ENCODE measurements around the gene FOXP2. TPM values are rescaled to one million over a fixed set of nuclear protein-coding genes. Genes with fewer than 3 reads are reported as not detected.
"Not testable (repeated sequence)": the region's sequence is repeated elsewhere in the genome, so short reads cannot be mapped to it uniquely, and the experiment has no call there.

Gene FOXP2
- total RNA-seq (2014; rRNA removed; shearing (Covaris generic); ENCODE audit: low replicate concordance): not detected in 2 replicates

DNA sequence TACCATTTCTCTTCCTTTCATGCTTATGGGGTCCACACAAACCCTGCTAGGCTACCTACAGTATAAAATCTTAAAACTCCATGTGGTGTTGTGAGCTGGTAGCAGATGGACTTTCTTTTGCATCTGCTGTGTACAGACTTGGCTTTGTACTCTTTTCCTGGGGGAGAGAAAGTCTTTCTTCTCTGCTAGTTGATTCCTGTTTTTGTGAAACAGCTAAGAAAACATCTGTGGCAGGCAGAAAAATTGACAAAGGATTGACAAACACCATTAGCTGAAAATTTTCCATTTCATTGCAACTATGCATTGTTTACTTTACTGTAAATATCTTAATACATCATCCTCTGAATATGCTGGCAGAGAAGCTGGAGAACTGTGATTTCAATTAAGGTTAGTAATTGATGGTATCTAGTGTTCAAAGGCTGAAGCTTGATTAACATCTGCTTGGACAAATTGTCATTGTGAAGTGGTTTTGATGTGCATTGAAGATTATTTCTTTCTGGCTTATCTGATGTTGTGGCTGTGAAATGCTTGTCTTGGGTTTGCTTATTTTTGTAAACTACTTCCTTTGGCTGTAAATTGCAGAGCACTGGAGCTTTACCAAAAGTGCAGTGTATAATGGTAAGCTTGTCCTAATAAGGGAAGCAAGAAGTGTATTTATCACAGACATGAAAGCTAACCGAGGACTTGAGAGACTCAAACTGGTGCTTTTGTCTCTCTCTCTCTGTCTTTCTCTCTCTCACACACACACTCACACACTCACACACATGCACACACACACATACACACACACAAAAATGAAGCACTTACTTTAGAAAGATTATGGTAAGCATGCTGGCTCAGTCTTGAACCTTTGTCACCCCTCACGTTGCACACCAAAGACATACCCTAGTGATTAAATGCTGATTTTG is at the start of gene FOXP2:
Gene FOXP2, plus strand, starts transcription at position 660 of the 908 bp plus-strand sequence. CDS start 11,697 bp downstream, outside the sequence.
- Histone ChIP-seq H3K4me3 (ENCODE audit: low read length) (no peak within 1 kb of the TSS), H3K4me2 (ENCODE audit: low read depth, low read length, poor library complexity, severe bottlenecking) (no peak within 1 kb of the TSS), H4K20me1 (ENCODE audit: insufficient read depth, low read depth, low read length) (no peaks in the 10 kb centered on the region), H3K36me3 (ENCODE audit: insufficient read depth, low read length) (no peaks in the 10 kb centered on the region), H3K9me2 (replicated peaks; ENCODE audit: insufficient read depth, low read length) (no peaks in the 10 kb centered on the region; the same call in 1 of the 2 replicates), H3K79me2 (ENCODE audit: low read length) (no peaks in the 10 kb centered on the region), H2AFZ (ENCODE audit: low read length) (no peak within 1 kb of the TSS), H3K27me3 (ENCODE audit: low read length) (no peaks in the 10 kb centered on the region), H3K9ac (ENCODE audit: low read length) (no peak within 1 kb of the TSS), H3K27ac (ENCODE audit: low read length) (no peak within 1 kb of the TSS), H3K4me1 (ENCODE audit: low read length) (no peaks in the 10 kb centered on the region), H3K9me3 (ENCODE audit: low read length) (peaks cover 3% of the 10 kb centered on the region; the same call in 1 of the 2 replicates)
- no peak for DNase-seq

DNA sequence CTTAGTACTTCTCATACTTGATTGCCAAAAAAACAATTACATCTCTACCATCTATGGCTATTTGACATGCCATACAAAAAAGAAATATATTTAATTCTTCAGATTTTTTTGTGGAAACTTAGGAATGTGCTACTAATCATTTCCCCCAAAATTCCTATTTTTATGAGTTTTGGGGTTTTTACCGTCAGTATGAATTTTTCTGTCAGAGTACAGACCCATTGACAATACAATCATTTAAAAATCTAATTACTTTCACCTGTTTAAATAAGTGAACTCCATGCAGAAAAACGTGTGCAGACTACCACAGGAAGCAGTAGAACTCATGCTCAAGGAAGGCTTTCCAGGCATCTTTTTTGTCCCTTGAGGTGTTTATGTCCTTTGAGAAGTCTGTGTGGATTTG is 48.8 kb upstream of the FOXP2 start:
- Histone ChIP-seq H4K20me1 (ENCODE audit: insufficient read depth, low read depth, low read length) (no peaks in the 10 kb centered on the region), H2AFZ (ENCODE audit: low read length) (no peak overlapping the region), H3K36me3 (ENCODE audit: insufficient read depth, low read length) (no peaks in the 10 kb centered on the region), H3K4me1 (ENCODE audit: low read length) (no peaks in the 10 kb centered on the region), H3K79me2 (ENCODE audit: low read length) (no peaks in the 10 kb centered on the region), H3K9me3 (ENCODE audit: low read length) (peaks cover 12% of the 10 kb centered on the region), H3K27me3 (ENCODE audit: low read length) (no peaks in the 10 kb centered on the region), H3K4me3 (ENCODE audit: low read length) (no peak overlapping the region), H3K9me2 (replicated peaks; ENCODE audit: insufficient read depth, low read length) (no peaks in the 10 kb centered on the region), H3K27ac (ENCODE audit: low read length) (no peak overlapping the region), H3K4me2 (ENCODE audit: low read depth, low read length, poor library complexity, severe bottlenecking) (no peak overlapping the region), H3K9ac (ENCODE audit: low read length) (no peak overlapping the region)
- no peak for DNase-seq

DNA sequence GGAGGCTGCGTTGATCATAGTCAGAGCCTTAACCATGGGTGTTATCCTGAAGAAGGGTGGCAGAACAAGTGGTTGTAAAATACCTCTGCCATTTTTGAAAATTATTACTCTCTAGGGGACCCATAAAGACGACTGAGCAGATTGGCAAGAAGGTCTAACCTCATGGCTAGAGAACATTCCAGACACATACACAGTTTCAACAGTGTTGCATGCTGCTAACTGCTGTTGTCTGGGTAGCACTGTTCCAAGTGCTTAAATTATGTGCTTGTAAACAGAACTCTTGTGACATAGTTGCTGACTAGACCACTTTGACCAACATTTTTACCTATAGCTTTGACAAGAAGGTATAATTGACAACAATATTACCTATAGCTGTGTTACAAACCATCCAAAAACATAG is 46.1 kb upstream of the FOXP2 start:
- H3K4me3 ChIP-seq (ENCODE audit: low read length): no peak overlapping the region
- no peak for DNase-seq
- H3K27ac ChIP-seq (ENCODE audit: low read length): no peak overlapping the region
- no peaks in the 10 kb centered on the region for H4K20me1 ChIP-seq (ENCODE audit: insufficient read depth, low read depth, low read length)
- H3K9me2 ChIP-seq (replicated peaks; ENCODE audit: insufficient read depth, low read length): no peaks in the 10 kb centered on the region
- peaks cover 11% of the 10 kb centered on the region for H3K9me3 ChIP-seq (ENCODE audit: low read length)
- H3K4me1 ChIP-seq (ENCODE audit: low read length): no peaks in the 10 kb centered on the region
- no peaks in the 10 kb centered on the region for H3K27me3 ChIP-seq (ENCODE audit: low read length)
- no peak overlapping the region for H3K9ac ChIP-seq (ENCODE audit: low read length)
- H3K36me3 ChIP-seq (ENCODE audit: insufficient read depth, low read length): no peaks in the 10 kb centered on the region
- H3K4me2 ChIP-seq (ENCODE audit: low read depth, low read length, poor library complexity, severe bottlenecking): no peak overlapping the region
- no peaks in the 10 kb centered on the region for H3K79me2 ChIP-seq (ENCODE audit: low read length)
- no peak overlapping the region for H2AFZ ChIP-seq (ENCODE audit: low read length)

DNA sequence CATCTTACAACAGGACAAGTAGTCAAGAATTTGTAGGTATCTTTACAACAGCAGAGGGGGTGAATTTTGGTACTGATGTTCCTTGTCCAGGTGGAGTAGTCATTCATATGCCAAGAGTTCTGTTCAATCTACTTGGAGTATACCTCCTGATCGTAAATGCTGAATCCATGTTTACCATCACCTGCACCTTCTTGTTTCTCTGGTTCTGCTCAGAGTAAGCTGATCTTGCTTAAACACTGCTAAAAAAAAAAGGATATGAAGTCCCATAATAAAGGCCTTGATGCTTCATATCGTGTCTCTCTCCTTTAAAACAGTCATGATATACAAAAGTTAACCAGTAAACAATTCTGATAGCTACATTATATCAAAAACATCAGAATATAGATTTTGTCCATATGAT is 45.3 kb upstream of the FOXP2 start:
- Histone ChIP-seq H4K20me1 (ENCODE audit: insufficient read depth, low read depth, low read length) (no peaks in the 10 kb centered on the region), H3K27ac (ENCODE audit: low read length) (no peak overlapping the region), H3K9me2 (replicated peaks; ENCODE audit: insufficient read depth, low read length) (no peaks in the 10 kb centered on the region), H3K4me2 (ENCODE audit: low read depth, low read length, poor library complexity, severe bottlenecking) (no peak overlapping the region), H3K27me3 (ENCODE audit: low read length) (no peaks in the 10 kb centered on the region), H3K4me1 (ENCODE audit: low read length) (no peaks in the 10 kb centered on the region), H3K4me3 (ENCODE audit: low read length) (no peak overlapping the region), H3K79me2 (ENCODE audit: low read length) (no peaks in the 10 kb centered on the region), H3K9me3 (ENCODE audit: low read length) (peaks cover 13% of the 10 kb centered on the region), H2AFZ (ENCODE audit: low read length) (no peak overlapping the region), H3K9ac (ENCODE audit: low read length) (no peak overlapping the region), H3K36me3 (ENCODE audit: insufficient read depth, low read length) (no peaks in the 10 kb centered on the region)
- DNase-seq: no peak

DNA sequence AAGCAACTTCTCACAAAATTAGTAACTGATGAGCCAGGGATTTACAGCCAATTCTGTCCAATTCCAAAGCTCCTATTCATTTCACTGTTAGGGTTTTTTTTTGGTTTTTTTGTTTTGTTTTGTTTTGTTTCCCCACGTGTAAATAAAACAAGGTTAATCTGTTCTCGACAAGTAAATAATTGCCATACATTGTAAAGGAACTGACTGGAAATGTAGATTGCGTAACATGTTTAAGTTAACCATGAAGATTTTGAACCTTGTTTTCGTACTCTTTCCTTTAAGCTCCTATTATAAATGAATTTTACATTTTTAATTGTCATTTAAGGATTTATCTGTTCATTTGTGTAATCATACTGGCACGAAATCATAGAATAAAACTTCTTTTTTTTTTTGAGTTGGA is 42.0 kb upstream of the FOXP2 start:
- Histone ChIP-seq H3K4me2 (ENCODE audit: low read depth, low read length, poor library complexity, severe bottlenecking) (no peak overlapping the region), H3K79me2 (ENCODE audit: low read length) (no peaks in the 10 kb centered on the region), H3K36me3 (ENCODE audit: insufficient read depth, low read length) (no peaks in the 10 kb centered on the region), H3K4me3 (ENCODE audit: low read length) (no peak overlapping the region), H3K27me3 (ENCODE audit: low read length) (no peaks in the 10 kb centered on the region), H3K27ac (ENCODE audit: low read length) (no peak overlapping the region), H3K4me1 (ENCODE audit: low read length) (no peaks in the 10 kb centered on the region), H3K9me3 (ENCODE audit: low read length) (peaks cover 13% of the 10 kb centered on the region), H2AFZ (ENCODE audit: low read length) (no peak overlapping the region), H3K9ac (ENCODE audit: low read length) (no peak overlapping the region), H3K9me2 (replicated peaks; ENCODE audit: insufficient read depth, low read length) (no peaks in the 10 kb centered on the region), H4K20me1 (ENCODE audit: insufficient read depth, low read depth, low read length) (no peaks in the 10 kb centered on the region)
- no peak for DNase-seq

DNA sequence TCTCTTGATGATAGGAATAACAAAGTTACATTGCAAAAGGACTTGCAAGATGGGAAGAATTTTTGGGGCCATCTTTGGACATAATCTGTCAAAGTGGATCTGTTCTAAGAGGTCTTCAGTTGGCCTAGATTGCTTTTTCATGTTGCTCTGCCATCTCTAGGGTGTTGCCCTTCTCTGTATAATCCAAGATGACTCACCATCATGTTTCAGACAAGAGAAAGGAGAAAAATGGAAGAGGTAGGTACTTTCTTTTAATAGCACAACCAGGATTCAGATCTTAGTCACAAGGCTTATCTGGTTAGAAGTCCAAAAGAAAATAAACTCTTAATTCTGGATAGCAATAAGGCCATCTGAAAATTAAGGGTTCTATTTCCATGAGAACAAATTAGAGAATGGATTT is 38.7 kb upstream of the FOXP2 start:
- H3K27me3 ChIP-seq (ENCODE audit: low read length): no peaks in the 10 kb centered on the region
- H3K9me2 ChIP-seq (replicated peaks; ENCODE audit: insufficient read depth, low read length): no peaks in the 10 kb centered on the region
- H3K9ac ChIP-seq (ENCODE audit: low read length): no peak overlapping the region
- H3K9me3 ChIP-seq (ENCODE audit: low read length): peaks cover 5% of the 10 kb centered on the region
- H3K36me3 ChIP-seq (ENCODE audit: insufficient read depth, low read length): no peaks in the 10 kb centered on the region
- no peak for DNase-seq
- H3K79me2 ChIP-seq (ENCODE audit: low read length): no peaks in the 10 kb centered on the region
- no peaks in the 10 kb centered on the region for H3K4me1 ChIP-seq (ENCODE audit: low read length)
- no peak overlapping the region for H2AFZ ChIP-seq (ENCODE audit: low read length)
- H3K27ac ChIP-seq (ENCODE audit: low read length): no peak overlapping the region
- H3K4me2 ChIP-seq (ENCODE audit: low read depth, low read length, poor library complexity, severe bottlenecking): no peak overlapping the region
- H4K20me1 ChIP-seq (ENCODE audit: insufficient read depth, low read depth, low read length): no peaks in the 10 kb centered on the region
- no peak overlapping the region for H3K4me3 ChIP-seq (ENCODE audit: low read length)

DNA sequence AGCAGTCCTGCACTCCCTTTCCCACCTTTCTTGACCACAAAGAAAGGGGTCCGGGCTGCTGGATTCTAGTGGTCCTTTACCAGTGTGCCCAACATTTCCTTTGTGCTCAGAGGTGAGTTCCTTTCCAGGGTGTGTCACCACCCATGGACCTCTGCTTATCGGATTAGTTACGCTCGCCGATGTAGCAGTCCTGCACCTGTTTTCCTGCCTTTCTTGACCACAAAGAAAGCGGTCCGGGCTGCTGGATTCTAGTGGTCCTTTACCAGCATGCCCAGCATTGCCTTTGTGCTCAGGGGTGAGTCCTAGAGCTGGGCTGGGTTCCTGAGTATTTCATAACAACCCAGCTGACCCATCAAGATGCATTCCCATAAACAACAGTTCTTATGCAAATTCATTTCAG is 30.7 kb upstream of the FOXP2 start:
- not testable (repeated sequence) for H3K27me3 ChIP-seq (ENCODE audit: low read length); H3K36me3 ChIP-seq (ENCODE audit: insufficient read depth, low read length); H2AFZ ChIP-seq (ENCODE audit: low read length); H3K4me1 ChIP-seq (ENCODE audit: low read length); H3K27ac ChIP-seq (ENCODE audit: low read length); H3K79me2 ChIP-seq (ENCODE audit: low read length); H3K9me2 ChIP-seq (replicated peaks; ENCODE audit: insufficient read depth, low read length); DNase-seq; H3K4me3 ChIP-seq (ENCODE audit: low read length); H3K9me3 ChIP-seq (ENCODE audit: low read length); H3K4me2 ChIP-seq (ENCODE audit: low read depth, low read length, poor library complexity, severe bottlenecking); H3K9ac ChIP-seq (ENCODE audit: low read length); H4K20me1 ChIP-seq (ENCODE audit: insufficient read depth, low read depth, low read length)

DNA sequence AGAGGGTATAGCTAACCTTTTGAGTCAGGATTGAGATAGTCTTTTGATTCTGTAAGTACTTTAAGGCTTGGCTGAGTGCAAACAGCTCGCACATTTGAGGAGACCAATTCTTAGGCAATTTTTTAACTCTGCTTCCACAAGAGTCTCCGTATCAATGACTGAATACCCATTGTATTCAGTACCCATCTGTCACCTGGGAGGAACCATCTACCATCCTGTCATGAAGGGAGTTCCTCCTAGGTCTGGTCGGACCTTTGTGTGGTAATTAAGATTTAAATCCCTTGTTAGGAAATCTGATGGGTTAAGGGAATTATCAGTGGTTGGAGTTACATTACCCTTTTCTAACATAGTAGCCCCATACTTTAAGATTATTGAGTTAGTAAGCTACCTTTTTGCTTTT is 30.3 kb upstream of the FOXP2 start:
- not testable (repeated sequence) for H3K4me1 ChIP-seq (ENCODE audit: low read length); H4K20me1 ChIP-seq (ENCODE audit: insufficient read depth, low read depth, low read length); H3K9me3 ChIP-seq (ENCODE audit: low read length); H3K27me3 ChIP-seq (ENCODE audit: low read length); H2AFZ ChIP-seq (ENCODE audit: low read length); H3K4me2 ChIP-seq (ENCODE audit: low read depth, low read length, poor library complexity, severe bottlenecking); H3K36me3 ChIP-seq (ENCODE audit: insufficient read depth, low read length); DNase-seq; H3K9ac ChIP-seq (ENCODE audit: low read length); H3K79me2 ChIP-seq (ENCODE audit: low read length); H3K9me2 ChIP-seq (replicated peaks; ENCODE audit: insufficient read depth, low read length); H3K4me3 ChIP-seq (ENCODE audit: low read length); H3K27ac ChIP-seq (ENCODE audit: low read length)

Measured in Karpas-422 (cell line).